ENCODE data around the gene WAPL. TPM values are rescaled to one million over a fixed set of nuclear protein-coding genes. Genes with fewer than 3 reads are reported as not detected.

WAPL gene
- total and polyA plus RNA-seq, 2 of the 8 experiments (the other 6 are each of a cell fraction or from before 2014, with no cell fraction given) = 12.8 to 48.1 TPM

GRCh38 chr10:86483664-86484063 is 37.9 kb downstream of the WAPL start:
- H4K20me1 ChIP-seq (replicated peaks in 1 of 2; ENCODE audit: control insufficient read depth in 1 of 2, insufficient read depth in 2 of 2, low read length in 2 of 2) = peaks cover 0 to 7% of the 10 kb centered on the region in 2 experiments
- ChIA-PET CTCF (ENCODE audit: partially characterized antibody) (interaction anchor here (0.9 to 1.5 kb wide), 3 partner anchors 9 to 101 kb away, joined by 3 to 5 read pairs (median 4); no protein-coding TSS in a partner anchor), POLR2A (ENCODE audit: partially characterized antibody) (interaction anchor here (1.5 to 1.6 kb wide), 2 partner anchors 10 to 11 kb away, joined by 4 to 6 read pairs; no protein-coding TSS in a partner anchor)
- H3K27ac ChIP-seq (ENCODE audit: low read depth, low read length) = no peak overlapping the region
- H3K27me3 ChIP-seq (replicated peaks in 1 of 4; ENCODE audit: control insufficient read depth in 3 of 4, extremely low read depth in 1 of 4, insufficient read depth in 3 of 4, low read length in 3 of 4) = no peaks in the 10 kb centered on the region
- TF ChIP-seq HDAC2 (IDR thresholded peaks at IDR 0.05; ENCODE audit: borderline replicate concordance in 1 of 2, low read depth in 2 of 2, low read length in 2 of 2) (no peak), POLR2A (IDR thresholded peaks at IDR 0.05; ENCODE audit: control extremely low read depth in 1 of 2, low read depth in 2 of 2, low read length in 2 of 2) (no peak)
- no peak overlapping the region for H3K4me2 ChIP-seq (ENCODE audit: insufficient read depth in 1 of 2, low read depth in 2 of 2, low read length in 2 of 2)
- DNase-seq (ENCODE audit: low read depth in 1 of 2, low spot score in 2 of 2) (no peak), FAIRE-seq (no peak)
- H3K56ac ChIP-seq (replicated peaks; ENCODE audit: insufficient read length, low read depth, low read length) = no peak overlapping the region
- peaks cover 0 to 35% (median 1%) of the 10 kb centered on the region in 4 experiments; a peak in 3 of 8 replicates for H3K36me3 ChIP-seq (ENCODE audit: control insufficient read depth in 2 of 4, insufficient read depth in 4 of 4, low read length in 3 of 4)
- no peak overlapping the region for H2BK12ac ChIP-seq (ENCODE audit: low read depth, low read length)
- no peak overlapping the region for H2AK5ac ChIP-seq (ENCODE audit: low read depth, low read length)
- no peak overlapping the region for H4K5ac ChIP-seq (ENCODE audit: insufficient read length, low read depth, low read length)
- no peak overlapping the region for H4K8ac ChIP-seq (ENCODE audit: extremely low read depth, insufficient read depth, low read length)
- no peaks in the 10 kb centered on the region; the same call in 1 of the 2 replicates for H3K79me1 ChIP-seq (ENCODE audit: low read depth, low read length)
- no peak overlapping the region for H3K18ac ChIP-seq (ENCODE audit: extremely low read depth, low read length)
- H3K4me3 ChIP-seq (ENCODE audit: extremely low read depth in 1 of 4, insufficient read depth in 2 of 4, low read depth in 3 of 4, low read length in 4 of 4) = no peak overlapping the region
- H3K23me2 ChIP-seq (ENCODE audit: low read depth, low read length) = no peaks in the 10 kb centered on the region
- H3K14ac ChIP-seq (ENCODE audit: insufficient read length) = no peak overlapping the region
- peaks cover 0 to 30% of the 10 kb centered on the region in 2 experiments; a peak in 2 of 4 replicates for H3K79me2 ChIP-seq (ENCODE audit: control insufficient read depth in 1 of 2, insufficient read depth in 2 of 2, low read length in 2 of 2)
- H3K9ac ChIP-seq (replicated peaks in 1 of 4; ENCODE audit: extremely low read depth in 1 of 4, low read depth in 3 of 4, low read length in 3 of 4) = no peak overlapping the region
- 95% methylated on average over 8 of the region's 8 CpGs; no CpG with 5 or more reads in 1 of the 2 experiments for WGBS, 2 experiments (ENCODE audit: extremely low coverage in 1 of 2, insufficient coverage in 1 of 2, insufficient read length in 1 of 2, insufficient replicate concordance in 2 of 2, low coverage in 1 of 2, low lambda C conversion rate in 2 of 2, missing lambda C conversion rate in 1 of 2)
- H2BK5ac ChIP-seq (ENCODE audit: low read depth, low read length) = no peak overlapping the region
- no peak overlapping the region for H2BK15ac ChIP-seq (ENCODE audit: low read length)
- H2BK120ac ChIP-seq (replicated peaks; ENCODE audit: low read depth, low read length) = no peak overlapping the region
- no peak overlapping the region for H3K23ac ChIP-seq (ENCODE audit: insufficient read length)
- peaks cover 0 to 3% (median 0%) of the 10 kb centered on the region in 4 experiments; a peak in 1 of 7 replicates for H3K4me1 ChIP-seq (replicated peaks in 1 of 4; ENCODE audit: control insufficient read depth in 3 of 4, insufficient read depth in 4 of 4, low read length in 3 of 4)
- H2AFZ ChIP-seq (ENCODE audit: low read length) = no peak overlapping the region
- no peak overlapping the region for H3K4ac ChIP-seq (replicated peaks; ENCODE audit: insufficient read length, low read depth, low read length)
- no peaks in the 10 kb centered on the region for H3K9me3 ChIP-seq (ENCODE audit: insufficient read depth in 2 of 2, low read depth in 1 of 2, low read length in 1 of 2)
- H2BK20ac ChIP-seq (ENCODE audit: low read length) = no peak overlapping the region
- no peak overlapping the region for H4K91ac ChIP-seq (replicated peaks; ENCODE audit: insufficient read length, low read length)

Data from H1 (cell line).